ENCODE measurements around the gene PECR.
"Not testable (repeated sequence)": the region's sequence is repeated elsewhere in the genome, so short reads cannot be mapped to it uniquely, and the experiment has no call there.

PECR gene

GRCh38 chr2:216029416-216030129 lies 52.0 kb downstream of the PECR start:
- DNase-seq (ENCODE audit: low read depth), result no peak

GRCh38 chr2:216024779-216025336 lies 56.8 kb downstream of the PECR start:
- DNase-seq (ENCODE audit: low read depth), result no peak

- DNase-seq (ENCODE audit: low read depth), result peak; percentile 38
Observed at GRCh38 chr2:216023055-216023648, 58.5 kb downstream of the PECR start.

GRCh38 chr2:216021768-216022565 lies 59.6 kb downstream of the PECR start:
- no peak for DNase-seq (ENCODE audit: low read depth)

- DNase-seq (ENCODE audit: low read depth), result no peak
Observed at GRCh38 chr2:216018709-216019108, 62.9 kb downstream of the PECR start.

GRCh38 chr2:216017365-216017764 lies 64.2 kb downstream of the PECR start:
- peak; percentile 12 for DNase-seq (ENCODE audit: low read depth)

GRCh38 chr2:216016581-216016980 lies 65.0 kb downstream of the PECR start:
- no peak for DNase-seq (ENCODE audit: low read depth)

GRCh38 chr2:216015722-216016464 lies 65.7 kb downstream of the PECR start:
- DNase-seq (ENCODE audit: low read depth), result no peak

- no peak for DNase-seq (ENCODE audit: low read depth)
Observed at GRCh38 chr2:216014986-216015385, 66.6 kb downstream of the PECR start.

- DNase-seq (ENCODE audit: low read depth), result no peak
Observed at GRCh38 chr2:216014006-216014405, 67.6 kb downstream of the PECR start.

GRCh38 chr2:216013080-216013909 lies 68.3 kb downstream of the PECR start, which contains the start of gene MREG:
MREG (minus strand) TSS chr2:216013551; CDS start chr2:216013327, 224 bp downstream.
- peak; percentile 51 for DNase-seq (ENCODE audit: low read depth)

GRCh38 chr2:216012830-216013079 lies 68.9 kb downstream of the PECR start:
- DNase-seq (ENCODE audit: low read depth), result no peak

GRCh38 chr2:216012133-216012829 lies 69.3 kb downstream of the PECR start:
- DNase-seq (ENCODE audit: low read depth), result no peak

GRCh38 chr2:216009215-216009614 lies 72.4 kb downstream of the PECR start:
- not testable (repeated sequence) for DNase-seq (ENCODE audit: low read depth)

- no peak for DNase-seq (ENCODE audit: low read depth)
Observed at GRCh38 chr2:216008387-216008786, 73.2 kb downstream of the PECR start.

- no peak for DNase-seq (ENCODE audit: low read depth)
Observed at GRCh38 chr2:216006164-216006663, 75.4 kb downstream of the PECR start.

- DNase-seq (ENCODE audit: low read depth), result no peak
Observed at GRCh38 chr2:216004697-216005283, 76.8 kb downstream of the PECR start.

GRCh38 chr2:216003876-216004696 lies 77.5 kb downstream of the PECR start:
- no peak for DNase-seq (ENCODE audit: low read depth)

GRCh38 chr2:216002693-216003092 lies 78.9 kb downstream of the PECR start:
- no peak for DNase-seq (ENCODE audit: low read depth)

Data from fibroblast of gingiva (primary cell).